Stimulated activated CD8-positive, alpha-beta memory T cell treated with anti-CD3 and anti-CD28 coated beads, Interleukin-4, amount 100 ng/mL, for 1 hour (primary cell): ENCODE measurements around the gene IL36G.

Source experiments
- DNase-seq, 2 donors: peaks; one replicate each; pipeline ENCODE4 v3.0.0-alpha.2; 2020; ENCODE audit warnings: low read depth in 2 of 2, low spot score in 1 of 2

The IL36G gene

GRCh38 chr2:113015655-113016054 lies 37.8 kb downstream of the IL36G start:
- DNase-seq = no peak

- no peak for DNase-seq
These were observed 40.7 kb downstream of the IL36G start for GRCh38 chr2:113018509-113018908.

- no peak for DNase-seq
These were observed 43.5 kb downstream of the IL36G start for GRCh38 chr2:113021312-113021711.

- DNase-seq = no peak
These were observed 47.0 kb downstream of the IL36G start for GRCh38 chr2:113024764-113025163.

- DNase-seq = no peak
These were observed 47.9 kb downstream of the IL36G start for GRCh38 chr2:113025737-113026136.

- DNase-seq = no peak
These were observed 49.9 kb downstream of the IL36G start for GRCh38 chr2:113027691-113028090.

GRCh38 chr2:113028112-113028511 lies 50.3 kb downstream of the IL36G start:
- DNase-seq = no peak

- no peak for DNase-seq
These were observed 54.9 kb downstream of the IL36G start for GRCh38 chr2:113032737-113033136.

GRCh38 chr2:113034016-113034415 lies 56.2 kb downstream of the IL36G start:
- no peak for DNase-seq
